ENCODE measurements around the gene SEZ6L. TPM values are rescaled to one million over a fixed set of nuclear protein-coding genes. Genes with fewer than 3 reads are reported as not detected.

SEZ6L gene
- total RNA-seq, 1 donor from 2014 or later: 2.3 TPM

DNA sequence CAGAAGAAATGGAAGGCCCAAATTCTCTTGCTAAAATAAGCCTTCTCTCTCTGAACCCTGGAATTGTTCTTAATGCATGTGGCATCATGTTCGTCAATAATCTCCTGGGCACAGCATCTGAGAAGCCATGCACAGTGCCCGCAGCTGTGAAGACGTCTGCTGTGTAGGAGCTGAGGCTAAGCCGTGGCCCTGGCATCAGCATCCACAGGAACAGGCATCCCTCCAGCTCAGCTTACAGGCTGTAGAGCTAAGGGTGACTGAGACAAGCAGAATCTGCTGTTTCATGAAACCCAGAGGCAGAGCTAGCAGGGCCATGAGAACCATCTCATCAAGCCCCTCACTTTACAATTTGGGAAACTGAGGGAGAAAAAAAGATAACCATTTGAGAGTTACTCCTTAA, 60.6 kb downstream of the SEZ6L start:
- H3K27ac Mint-ChIP-seq (ENCODE audit: unreplicated experiment): no peak overlapping the region
- H3K36me3 ChIP-seq (ENCODE audit: insufficient read depth, low read length): no peaks in the 10 kb centered on the region
- H3K9me3 ChIP-seq (ENCODE audit: insufficient read depth, low read depth, low read length): no peaks in the 10 kb centered on the region
- no peak overlapping the region for H2AFZ ChIP-seq (ENCODE audit: low read depth, low read length)
- H3K4me3 ChIP-seq (ENCODE audit: insufficient read depth, low read depth, low read length): no peak overlapping the region
- DNase-seq (ENCODE audit: low read depth): no peak
- TF ChIP-seq EZH2 (IDR thresholded peaks at IDR 0.05; ENCODE audit: insufficient read depth, low read length): no peak
- TF ChIP-seq, protein P1, sequence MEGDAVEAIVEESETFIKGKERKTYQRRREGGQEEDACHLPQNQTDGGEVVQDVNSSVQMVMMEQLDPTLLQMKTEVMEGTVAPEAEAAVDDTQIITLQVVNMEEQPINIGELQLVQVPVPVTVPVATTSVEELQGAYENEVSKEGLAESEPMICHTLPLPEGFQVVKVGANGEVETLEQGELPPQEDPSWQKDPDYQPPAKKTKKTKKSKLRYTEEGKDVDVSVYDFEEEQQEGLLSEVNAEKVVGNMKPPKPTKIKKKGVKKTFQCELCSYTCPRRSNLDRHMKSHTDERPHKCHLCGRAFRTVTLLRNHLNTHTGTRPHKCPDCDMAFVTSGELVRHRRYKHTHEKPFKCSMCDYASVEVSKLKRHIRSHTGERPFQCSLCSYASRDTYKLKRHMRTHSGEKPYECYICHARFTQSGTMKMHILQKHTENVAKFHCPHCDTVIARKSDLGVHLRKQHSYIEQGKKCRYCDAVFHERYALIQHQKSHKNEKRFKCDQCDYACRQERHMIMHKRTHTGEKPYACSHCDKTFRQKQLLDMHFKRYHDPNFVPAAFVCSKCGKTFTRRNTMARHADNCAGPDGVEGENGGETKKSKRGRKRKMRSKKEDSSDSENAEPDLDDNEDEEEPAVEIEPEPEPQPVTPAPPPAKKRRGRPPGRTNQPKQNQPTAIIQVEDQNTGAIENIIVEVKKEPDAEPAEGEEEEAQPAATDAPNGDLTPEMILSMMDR (IDR thresholded peaks at IDR 0.05; ENCODE audit: insufficient read depth, low read depth, low read length): no peak
- peaks cover 3% of the 10 kb centered on the region for H3K27me3 ChIP-seq (ENCODE audit: insufficient read depth, low read length)
- no peak overlapping the region for H3K9ac ChIP-seq (ENCODE audit: low read length)
- no peaks in the 10 kb centered on the region for H3K36me3 Mint-ChIP-seq (ENCODE audit: low read depth, unreplicated experiment)
- no peak overlapping the region for H3K27ac ChIP-seq (ENCODE audit: low read depth, low read length)
- no peaks in the 10 kb centered on the region for H3K4me1 Mint-ChIP-seq (ENCODE audit: low read depth, unreplicated experiment)
- FAIRE-seq: no peak
- no peak overlapping the region for H3K4me2 ChIP-seq (ENCODE audit: low read length)
- no peaks in the 10 kb centered on the region for H3K79me2 ChIP-seq (ENCODE audit: insufficient read depth, low read length)
- H3K4me1 ChIP-seq (ENCODE audit: insufficient read depth, low read length): no peaks in the 10 kb centered on the region
- no peak overlapping the region for H3K4me3 Mint-ChIP-seq (ENCODE audit: unreplicated experiment)
- peaks cover 62% of the 10 kb centered on the region for H3K27me3 Mint-ChIP-seq (ENCODE audit: low read depth, unreplicated experiment)
- H4K20me1 ChIP-seq (ENCODE audit: insufficient read depth, low read length): no peaks in the 10 kb centered on the region
- H3K9me3 Mint-ChIP-seq (ENCODE audit: unreplicated experiment): peaks cover 5% of the 10 kb centered on the region

DNA sequence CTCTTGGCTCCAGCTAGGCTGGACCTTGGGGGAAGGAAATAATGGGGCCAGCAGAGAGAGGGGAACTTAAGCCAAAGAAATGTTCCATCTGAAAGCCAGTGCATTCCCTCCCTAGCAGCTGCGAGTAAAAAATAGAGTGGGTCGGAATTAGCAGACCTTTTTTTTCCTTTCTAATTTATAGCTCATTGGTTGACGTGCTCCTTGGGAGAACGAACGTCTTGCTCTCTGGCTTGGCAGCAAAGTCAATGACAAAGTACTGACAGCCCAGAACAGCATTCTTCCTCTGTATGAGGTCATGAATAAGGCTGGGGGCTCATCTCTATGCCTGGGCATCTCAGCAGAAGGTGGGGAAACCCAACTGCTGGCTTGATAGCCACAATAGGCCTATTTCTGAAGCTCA, 65.0 kb downstream of the SEZ6L start:
- Histone ChIP-seq H3K27me3 (ENCODE audit: insufficient read depth, low read length) (no peaks in the 10 kb centered on the region), H3K4me2 (ENCODE audit: low read length) (no peak overlapping the region), H3K4me3 (ENCODE audit: insufficient read depth, low read depth, low read length) (no peak overlapping the region), H3K27ac (ENCODE audit: low read depth, low read length) (no peak overlapping the region), H3K36me3 (ENCODE audit: insufficient read depth, low read length) (no peaks in the 10 kb centered on the region), H4K20me1 (ENCODE audit: insufficient read depth, low read length) (no peaks in the 10 kb centered on the region), H3K9ac (ENCODE audit: low read length) (no peak overlapping the region), H3K9me3 (ENCODE audit: insufficient read depth, low read depth, low read length) (no peaks in the 10 kb centered on the region), H2AFZ (ENCODE audit: low read depth, low read length) (no peak overlapping the region), H3K4me1 (ENCODE audit: insufficient read depth, low read length) (no peaks in the 10 kb centered on the region), H3K79me2 (ENCODE audit: insufficient read depth, low read length) (no peaks in the 10 kb centered on the region)
- peaks cover 3% of the 10 kb centered on the region for H3K9me3 Mint-ChIP-seq (ENCODE audit: unreplicated experiment)
- H3K27me3 Mint-ChIP-seq (ENCODE audit: low read depth, unreplicated experiment): peaks cover 72% of the 10 kb centered on the region
- FAIRE-seq: no peak
- no peaks in the 10 kb centered on the region for H3K4me1 Mint-ChIP-seq (ENCODE audit: low read depth, unreplicated experiment)
- no peak for TF ChIP-seq EZH2 (IDR thresholded peaks at IDR 0.05; ENCODE audit: insufficient read depth, low read length)
- TF ChIP-seq, protein P1 (IDR thresholded peaks at IDR 0.05; ENCODE audit: insufficient read depth, low read depth, low read length): no peak
- no peak overlapping the region for H3K27ac Mint-ChIP-seq (ENCODE audit: unreplicated experiment)
- H3K4me3 Mint-ChIP-seq (ENCODE audit: unreplicated experiment): no peak overlapping the region
- no peaks in the 10 kb centered on the region for H3K36me3 Mint-ChIP-seq (ENCODE audit: low read depth, unreplicated experiment)
- no peak for DNase-seq (ENCODE audit: low read depth)

DNA sequence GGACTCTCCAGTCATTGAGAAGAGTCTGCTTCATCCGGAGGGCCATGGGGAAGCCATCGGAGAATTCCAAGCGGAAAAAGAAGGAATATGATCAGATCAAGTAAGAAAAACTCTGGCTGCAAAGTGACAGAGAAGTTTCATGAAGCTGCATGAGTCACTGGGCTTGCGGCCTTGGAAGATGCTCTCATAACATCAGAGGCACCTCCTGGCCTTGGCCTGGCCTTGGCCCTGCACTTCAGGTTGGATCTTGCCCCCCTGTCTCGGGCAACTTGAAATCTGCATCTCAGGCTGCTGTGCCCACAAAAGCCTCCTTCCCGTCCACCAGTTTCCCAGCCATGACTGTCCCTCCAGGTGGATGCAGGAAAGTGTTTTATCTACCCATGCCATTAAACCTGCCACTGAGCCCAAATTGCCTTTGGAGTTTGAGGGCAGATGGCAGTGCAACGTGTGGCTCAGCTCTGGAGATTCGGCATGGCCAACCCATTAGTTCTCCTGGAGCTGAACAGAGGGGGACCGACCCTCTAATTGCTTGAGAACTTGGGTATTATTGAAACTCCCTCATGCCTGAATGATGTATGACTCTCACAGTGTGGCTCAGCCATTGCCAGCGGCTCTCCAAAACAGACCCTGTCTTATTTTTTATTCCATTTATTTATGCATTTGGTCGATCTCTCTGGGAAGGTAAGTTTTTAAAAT, 66.7 kb downstream of the SEZ6L start:
- Histone ChIP-seq H3K27ac (ENCODE audit: low read depth, low read length) (no peak overlapping the region), H3K27me3 (ENCODE audit: insufficient read depth, low read length) (no peaks in the 10 kb centered on the region), H3K4me2 (ENCODE audit: low read length) (no peak overlapping the region), H3K36me3 (ENCODE audit: insufficient read depth, low read length) (no peaks in the 10 kb centered on the region), H4K20me1 (ENCODE audit: insufficient read depth, low read length) (no peaks in the 10 kb centered on the region), H3K9me3 (ENCODE audit: insufficient read depth, low read depth, low read length) (no peaks in the 10 kb centered on the region), H2AFZ (ENCODE audit: low read depth, low read length) (no peak overlapping the region), H3K4me3 (ENCODE audit: insufficient read depth, low read depth, low read length) (no peak overlapping the region), H3K79me2 (ENCODE audit: insufficient read depth, low read length) (no peaks in the 10 kb centered on the region), H3K9ac (ENCODE audit: low read length) (no peak overlapping the region), H3K4me1 (ENCODE audit: insufficient read depth, low read length) (no peaks in the 10 kb centered on the region)
- Mint-ChIP-seq H3K4me3 (ENCODE audit: unreplicated experiment) (no peak overlapping the region), H3K9me3 (ENCODE audit: unreplicated experiment) (no peaks in the 10 kb centered on the region), H3K27me3 (ENCODE audit: low read depth, unreplicated experiment) (peaks cover 74% of the 10 kb centered on the region), H3K4me1 (ENCODE audit: low read depth, unreplicated experiment) (no peaks in the 10 kb centered on the region), H3K27ac (ENCODE audit: unreplicated experiment) (no peak overlapping the region), H3K36me3 (ENCODE audit: low read depth, unreplicated experiment) (no peaks in the 10 kb centered on the region)
- FAIRE-seq: no peak
- no peak for DNase-seq (ENCODE audit: low read depth)
- TF ChIP-seq, protein P1 (IDR thresholded peaks at IDR 0.05; ENCODE audit: insufficient read depth, low read depth, low read length): no peak
- TF ChIP-seq EZH2 (IDR thresholded peaks at IDR 0.05; ENCODE audit: insufficient read depth, low read length): no peak
